Caco-2 (cell line): ENCODE data around the gene AHCYL1. TPM values are rescaled to one million over a fixed set of nuclear protein-coding genes. Genes with fewer than 3 reads are reported as not detected.
"Not testable (repeated sequence)": the region's sequence is repeated elsewhere in the genome, so short reads cannot be mapped to it uniquely, and the experiment has no call there.

Source experiments
- BruUV-seq: library from RNA; stranded (reverse); fragments of 400-500 nt; replicated peaks from 2 replicates; lab custom pipeline; 2021; lab: Mats Ljungman, UMichigan
- CTCF ChIA-PET: fragments of 300-600 bp; sonication (Branson Sonifier 250); formaldehyde crosslinking; loops from one replicate; lab custom pipeline; 2022; ENCODE audit warnings: antibody characterized with exemption; lab: Charles Lee
- POLR2A ChIA-PET: fragments of 300-600 bp; sonication (Branson Sonifier 250); formaldehyde crosslinking; loops from one replicate; lab custom pipeline; 2022; ENCODE audit warnings: antibody characterized with exemption; lab: Charles Lee
- DNase-seq, 2 experiments: peaks; one replicate each; pipeline versions ENCODE4 v3.0.0 to v3.0.0-alpha.2; 2020 to 2022
- H3K27me3 ChIP-seq: replicated peaks from 2 replicates; pipeline ENCODE4 v1.6.0; 2011; ENCODE audit warnings: low read length; ENCODE audit not compliant: control insufficient read depth, insufficient read depth
- H3K36me3 ChIP-seq: 2 replicates; pipeline ENCODE4 v1.5.1; 2011; ENCODE audit warnings: low read length; ENCODE audit not compliant: control insufficient read depth, insufficient read depth
- H3K4me1 ChIP-seq: fragments of 250-450 bp; sonication (Bioruptor Pico); 2 replicates; pipeline ENCODE4 v1.5.1; 2020; ENCODE audit warnings: mild to moderate bottlenecking
- H3K4me3 ChIP-seq: 2 replicates; pipeline ENCODE4 v1.5.1; 2011; ENCODE audit warnings: low read depth, mild to moderate bottlenecking, control low read depth, low read length
- H3K9me3 ChIP-seq: fragments of 250-450 bp; sonication (Bioruptor Pico); 2 replicates; pipeline ENCODE4 v1.5.1; 2020; ENCODE audit warnings: mild to moderate bottlenecking, moderate library complexity
- H3K27ac Mint-ChIP-seq: one replicate; pipeline ENCODE4 v1.8.0; 2022; ENCODE audit warnings: mixed read lengths; ENCODE audit not compliant: unreplicated experiment
- H3K27me3 Mint-ChIP-seq: one replicate; pipeline ENCODE4 v1.8.0; 2022; ENCODE audit warnings: mixed read lengths; ENCODE audit not compliant: insufficient read depth, unreplicated experiment
- H3K36me3 Mint-ChIP-seq: one replicate; pipeline ENCODE4 v1.8.0; 2022; ENCODE audit warnings: mild to moderate bottlenecking, mixed read lengths; ENCODE audit not compliant: insufficient read depth, unreplicated experiment
- H3K4me1 Mint-ChIP-seq: one replicate; pipeline ENCODE4 v1.8.0; 2022; ENCODE audit warnings: low read depth, mixed read lengths; ENCODE audit not compliant: unreplicated experiment
- H3K4me3 Mint-ChIP-seq: one replicate; pipeline ENCODE4 v1.8.0; 2022; ENCODE audit warnings: mild to moderate bottlenecking, moderate library complexity, mixed read lengths; ENCODE audit not compliant: unreplicated experiment
- H3K9me3 Mint-ChIP-seq: one replicate; pipeline ENCODE4 v1.8.0; 2022; ENCODE audit warnings: mixed read lengths; ENCODE audit not compliant: unreplicated experiment
- intact Hi-C: fragments of 100-400 bp; cut with micrococcal nuclease; formaldehyde crosslinking; loops from one replicate; pipeline ENCODE4 v1.10.0; 2022; ENCODE audit not compliant: unreplicated experiment
- total RNA-seq: library from RNA; stranded (reverse); gene quantifications from 2 replicates; pipeline ENCODE4 v1.2.3, GENCODE V29; 2022
- TF ChIP-seq, protein P1 (sequence below), 2 experiments: fragments of 200-600 bp in 1 of 2; IDR thresholded peaks; 1 replicate in 1 of 2; 2 replicates in 1 of 2; pipeline versions ENCODE4 v1.5.1 to v1.8.0; 2011 to 2022; ENCODE audit warnings: antibody characterized with exemption in 1 of 2, control low read depth in 1 of 2, inconsistent platforms in 1 of 2, low read depth in 1 of 2, low read length in 1 of 2, mild to moderate bottlenecking in 1 of 2, moderate library complexity in 1 of 2; ENCODE audit not compliant: insufficient read depth in 1 of 2, severe bottlenecking in 1 of 2, unreplicated experiment in 1 of 2

AHCYL1 gene
- total RNA-seq, 1 experiment from 2014 or later: 64.2 TPM

DNA sequence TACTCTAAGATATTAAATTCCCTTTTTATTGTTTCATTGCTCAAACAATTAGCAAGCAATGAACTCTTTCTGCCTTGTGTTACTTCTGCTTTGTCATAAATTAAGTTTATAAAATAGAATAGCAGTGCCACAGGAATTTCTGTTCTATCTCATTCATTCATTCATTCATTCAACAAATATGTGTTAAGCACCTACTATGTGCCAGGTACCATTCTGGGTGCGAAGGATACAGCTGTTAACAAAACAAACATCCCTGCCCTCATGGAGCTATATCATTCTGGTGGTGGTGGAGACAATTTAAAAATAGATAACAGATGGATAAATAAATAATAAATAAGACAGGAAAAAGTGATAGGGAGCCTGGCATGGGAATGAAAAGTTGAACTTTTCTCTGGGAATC, 34.5 kb upstream of the AHCYL1 start:
- Histone ChIP-seq H3K36me3 (no peaks in the 10 kb centered on the region), H3K4me3 (no peak overlapping the region), H3K4me1 (peaks cover 54% of the 10 kb centered on the region), H3K27me3 (no peaks in the 10 kb centered on the region), H3K9me3 (no peaks in the 10 kb centered on the region)
- H3K4me1 Mint-ChIP-seq: peaks cover 22% of the 10 kb centered on the region
- H3K27me3 Mint-ChIP-seq: no peaks in the 10 kb centered on the region
- H3K27ac Mint-ChIP-seq: no peak overlapping the region
- intact Hi-C loops: no loop called here
- no TSS peak for BruUV-seq
- no peak for DNase-seq
- ChIA-PET POLR2A (no interaction called here), CTCF (interaction anchor here (0.6 kb wide), 1 partner anchor 19 kb away, joined by 3 read pairs; no protein-coding TSS in a partner anchor)
- no peak overlapping the region for H3K4me3 Mint-ChIP-seq
- no peaks in the 10 kb centered on the region for H3K36me3 Mint-ChIP-seq
- peaks cover 10% of the 10 kb centered on the region for H3K9me3 Mint-ChIP-seq
- TF ChIP-seq, protein P1, sequence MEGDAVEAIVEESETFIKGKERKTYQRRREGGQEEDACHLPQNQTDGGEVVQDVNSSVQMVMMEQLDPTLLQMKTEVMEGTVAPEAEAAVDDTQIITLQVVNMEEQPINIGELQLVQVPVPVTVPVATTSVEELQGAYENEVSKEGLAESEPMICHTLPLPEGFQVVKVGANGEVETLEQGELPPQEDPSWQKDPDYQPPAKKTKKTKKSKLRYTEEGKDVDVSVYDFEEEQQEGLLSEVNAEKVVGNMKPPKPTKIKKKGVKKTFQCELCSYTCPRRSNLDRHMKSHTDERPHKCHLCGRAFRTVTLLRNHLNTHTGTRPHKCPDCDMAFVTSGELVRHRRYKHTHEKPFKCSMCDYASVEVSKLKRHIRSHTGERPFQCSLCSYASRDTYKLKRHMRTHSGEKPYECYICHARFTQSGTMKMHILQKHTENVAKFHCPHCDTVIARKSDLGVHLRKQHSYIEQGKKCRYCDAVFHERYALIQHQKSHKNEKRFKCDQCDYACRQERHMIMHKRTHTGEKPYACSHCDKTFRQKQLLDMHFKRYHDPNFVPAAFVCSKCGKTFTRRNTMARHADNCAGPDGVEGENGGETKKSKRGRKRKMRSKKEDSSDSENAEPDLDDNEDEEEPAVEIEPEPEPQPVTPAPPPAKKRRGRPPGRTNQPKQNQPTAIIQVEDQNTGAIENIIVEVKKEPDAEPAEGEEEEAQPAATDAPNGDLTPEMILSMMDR (IDR thresholded peaks at IDR 0.05; ENCODE audit: insufficient read depth in 1 of 2, low read depth in 1 of 2, low read length in 1 of 2, severe bottlenecking in 1 of 2, unreplicated experiment in 1 of 2): no peak

DNA sequence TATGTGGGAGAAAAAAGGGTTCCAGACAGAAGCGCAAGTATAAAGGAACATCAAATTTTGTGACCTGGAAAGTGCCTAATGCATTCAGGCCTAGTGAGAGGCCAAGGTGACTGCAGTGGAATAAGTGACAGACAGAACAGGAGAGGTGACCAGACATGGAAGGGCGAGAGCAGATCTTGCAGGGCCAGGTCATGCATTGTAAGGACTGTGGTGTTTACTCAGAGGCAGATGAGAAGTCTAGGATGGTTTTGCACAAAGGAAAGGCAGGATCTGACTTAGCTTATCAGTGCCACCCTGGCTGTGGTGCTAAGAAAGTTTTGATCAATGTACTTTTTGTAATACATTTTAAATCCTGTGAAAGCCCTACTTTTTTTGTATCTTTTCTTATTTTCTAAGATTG, 34.1 kb upstream of the AHCYL1 start:
- Histone ChIP-seq H3K9me3 (no peaks in the 10 kb centered on the region), H3K4me1 (peaks cover 54% of the 10 kb centered on the region), H3K36me3 (no peaks in the 10 kb centered on the region), H3K27me3 (no peaks in the 10 kb centered on the region), H3K4me3 (no peak overlapping the region)
- H3K27ac Mint-ChIP-seq: no peak overlapping the region
- intact Hi-C loops: no loop called here
- DNase-seq: no peak
- ChIA-PET CTCF (interaction anchor here (0.6 kb wide), 1 partner anchor 19 kb away, joined by 3 read pairs; no protein-coding TSS in a partner anchor), POLR2A (no interaction called here)
- TF ChIP-seq, protein P1 (IDR thresholded peaks at IDR 0.05; ENCODE audit: insufficient read depth in 1 of 2, low read depth in 1 of 2, low read length in 1 of 2, severe bottlenecking in 1 of 2, unreplicated experiment in 1 of 2): no peak
- no peaks in the 10 kb centered on the region for H3K36me3 Mint-ChIP-seq
- peaks cover 22% of the 10 kb centered on the region for H3K4me1 Mint-ChIP-seq
- peaks cover 7% of the 10 kb centered on the region for H3K9me3 Mint-ChIP-seq
- no peaks in the 10 kb centered on the region for H3K27me3 Mint-ChIP-seq
- no peak overlapping the region for H3K4me3 Mint-ChIP-seq
- no TSS peak for BruUV-seq

DNA sequence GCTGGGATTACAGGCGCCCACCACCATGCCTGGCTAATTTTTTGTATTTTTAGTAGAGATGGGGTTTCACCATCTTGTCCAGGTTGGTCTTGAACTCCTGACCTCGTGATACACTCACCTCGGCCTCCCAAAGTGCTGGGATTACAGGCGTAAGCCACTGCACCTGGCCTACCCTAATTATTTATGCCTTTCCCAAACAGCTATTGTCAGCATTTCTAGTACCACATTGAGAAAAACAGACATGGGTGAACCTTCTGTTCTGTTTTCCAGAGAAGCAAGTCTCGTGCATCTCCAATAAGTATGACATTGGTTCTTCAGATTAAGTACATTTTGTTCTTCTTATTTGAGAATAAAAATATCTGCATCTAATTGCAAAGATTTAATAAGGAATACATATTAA, 33.1 kb upstream of the AHCYL1 start:
- POLR2A ChIA-PET, H3K4me3 Mint-ChIP-seq: not testable (repeated sequence)
- H3K4me1 Mint-ChIP-seq: peaks cover 19% of the 10 kb centered on the region

More for the DNA sequence above, 33.1 kb upstream of the AHCYL1 start:
- H3K36me3 ChIP-seq, H3K36me3 Mint-ChIP-seq, H3K9me3 Mint-ChIP-seq, H3K27me3 ChIP-seq, H3K27ac Mint-ChIP-seq, H3K27me3 Mint-ChIP-seq, BruUV-seq, H3K4me3 ChIP-seq, DNase-seq, H3K9me3 ChIP-seq, CTCF ChIA-PET, intact Hi-C loops: not testable (repeated sequence)
- peaks cover 54% of the 10 kb centered on the region for H3K4me1 ChIP-seq
